ENCODE data around the gene ZBTB8OS.

ZBTB8OS gene

DNA sequence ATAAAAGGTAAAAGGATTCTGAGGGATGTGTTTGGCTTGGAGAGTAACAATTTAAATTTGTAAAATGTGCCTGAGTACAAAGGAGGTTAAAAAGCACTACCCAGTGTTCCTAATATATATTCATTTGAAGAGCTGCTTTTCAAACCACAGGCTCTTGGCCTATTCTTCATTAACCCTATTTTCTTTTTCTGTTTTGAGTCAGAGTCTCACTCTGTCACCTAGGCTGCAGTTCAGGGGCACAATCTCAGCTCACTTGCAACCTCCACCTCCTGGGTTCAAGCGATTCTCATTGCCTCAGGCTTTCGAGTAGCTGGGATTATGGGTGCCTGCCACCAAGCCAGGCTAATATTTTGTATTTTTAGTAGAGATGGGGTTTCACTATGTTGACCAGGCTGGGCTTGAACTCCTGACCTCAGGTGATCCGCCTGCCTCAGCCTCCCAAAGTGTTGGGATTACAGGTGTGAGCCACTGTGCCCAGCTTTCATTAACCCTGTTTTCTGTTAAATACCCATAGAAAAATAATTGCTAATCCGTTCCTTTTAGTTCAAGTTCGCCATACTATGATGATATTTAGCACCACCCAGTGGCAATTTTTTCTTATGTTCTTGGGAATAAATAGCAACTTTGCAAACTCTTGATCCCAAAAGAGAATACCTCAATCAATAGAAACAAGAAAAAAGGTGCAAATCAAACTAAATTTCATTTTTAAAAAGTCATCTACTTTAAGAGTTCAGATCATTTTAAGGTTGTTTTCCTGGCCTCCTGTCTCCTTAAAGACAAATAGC is 30.5 kb downstream of the ZBTB8OS start:
- no peak overlapping the region for H3K4me3 ChIP-seq (ENCODE audit: control insufficient read depth, low read depth, low read length)
- TF ChIP-seq, protein P1, sequence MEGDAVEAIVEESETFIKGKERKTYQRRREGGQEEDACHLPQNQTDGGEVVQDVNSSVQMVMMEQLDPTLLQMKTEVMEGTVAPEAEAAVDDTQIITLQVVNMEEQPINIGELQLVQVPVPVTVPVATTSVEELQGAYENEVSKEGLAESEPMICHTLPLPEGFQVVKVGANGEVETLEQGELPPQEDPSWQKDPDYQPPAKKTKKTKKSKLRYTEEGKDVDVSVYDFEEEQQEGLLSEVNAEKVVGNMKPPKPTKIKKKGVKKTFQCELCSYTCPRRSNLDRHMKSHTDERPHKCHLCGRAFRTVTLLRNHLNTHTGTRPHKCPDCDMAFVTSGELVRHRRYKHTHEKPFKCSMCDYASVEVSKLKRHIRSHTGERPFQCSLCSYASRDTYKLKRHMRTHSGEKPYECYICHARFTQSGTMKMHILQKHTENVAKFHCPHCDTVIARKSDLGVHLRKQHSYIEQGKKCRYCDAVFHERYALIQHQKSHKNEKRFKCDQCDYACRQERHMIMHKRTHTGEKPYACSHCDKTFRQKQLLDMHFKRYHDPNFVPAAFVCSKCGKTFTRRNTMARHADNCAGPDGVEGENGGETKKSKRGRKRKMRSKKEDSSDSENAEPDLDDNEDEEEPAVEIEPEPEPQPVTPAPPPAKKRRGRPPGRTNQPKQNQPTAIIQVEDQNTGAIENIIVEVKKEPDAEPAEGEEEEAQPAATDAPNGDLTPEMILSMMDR (conservative IDR thresholded peaks at IDR 0.05; ENCODE audit: control insufficient read depth, insufficient read depth, low read depth, low read length): peak; percentile 24
- DNase-seq (ENCODE audit: low read depth): peak; percentile 44

DNA sequence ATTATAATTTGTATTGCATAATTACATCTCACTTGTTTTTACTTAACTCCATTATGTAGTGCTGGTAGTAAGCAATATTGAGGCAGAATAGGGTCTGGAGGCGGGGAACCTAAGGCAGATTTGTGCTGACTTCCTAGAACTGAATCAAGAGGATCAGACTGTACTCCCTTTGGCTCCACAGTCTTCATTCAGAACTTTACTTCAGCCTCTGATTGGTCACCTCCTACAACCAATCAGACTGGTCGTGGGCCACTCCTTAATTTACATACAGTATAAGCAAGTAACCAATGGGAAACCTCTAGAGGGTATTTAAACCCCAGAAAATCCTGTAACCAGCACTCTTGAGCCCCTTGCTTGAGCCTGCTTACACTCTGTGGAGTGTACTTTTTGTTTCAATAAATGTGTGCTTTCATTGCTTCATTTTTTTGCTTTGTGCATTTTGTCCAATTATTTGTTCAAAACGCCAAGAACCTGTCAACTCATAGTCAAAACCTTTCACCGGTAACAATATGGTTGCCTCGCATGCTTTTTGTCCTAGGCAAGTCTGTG is 31.6 kb downstream of the ZBTB8OS start:
- DNase-seq (ENCODE audit: low read depth): peak; percentile 24
- TF ChIP-seq, protein P1 (conservative IDR thresholded peaks at IDR 0.05; ENCODE audit: control insufficient read depth, insufficient read depth, low read depth, low read length): no peak
- H3K4me3 ChIP-seq (ENCODE audit: control insufficient read depth, low read depth, low read length): no peak overlapping the region

DNA sequence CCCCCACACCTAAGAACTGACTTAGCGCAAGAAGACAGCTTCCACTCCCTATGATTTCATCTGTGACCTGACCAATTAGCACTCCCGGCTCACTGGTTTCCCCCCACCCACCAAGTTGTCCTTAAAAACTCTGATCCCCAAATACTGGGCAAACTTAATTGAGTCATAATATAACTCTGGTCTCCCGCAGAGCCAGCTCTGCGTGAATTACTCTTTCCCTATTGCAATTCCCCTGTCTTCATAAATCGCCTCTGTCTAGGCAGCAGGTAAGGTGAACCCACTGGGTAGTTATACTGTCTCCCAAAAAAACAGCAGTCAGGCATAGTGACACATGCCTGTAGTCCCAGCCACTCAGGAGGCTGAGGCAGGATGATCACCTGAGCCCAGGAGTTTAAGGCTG is 36.9 kb downstream of the ZBTB8OS start:
- H3K4me3 ChIP-seq (ENCODE audit: control insufficient read depth, low read depth, low read length): no peak overlapping the region
- no peak for DNase-seq (ENCODE audit: low read depth)
- TF ChIP-seq, protein P1 (conservative IDR thresholded peaks at IDR 0.05; ENCODE audit: control insufficient read depth, insufficient read depth, low read depth, low read length): no peak

DNA sequence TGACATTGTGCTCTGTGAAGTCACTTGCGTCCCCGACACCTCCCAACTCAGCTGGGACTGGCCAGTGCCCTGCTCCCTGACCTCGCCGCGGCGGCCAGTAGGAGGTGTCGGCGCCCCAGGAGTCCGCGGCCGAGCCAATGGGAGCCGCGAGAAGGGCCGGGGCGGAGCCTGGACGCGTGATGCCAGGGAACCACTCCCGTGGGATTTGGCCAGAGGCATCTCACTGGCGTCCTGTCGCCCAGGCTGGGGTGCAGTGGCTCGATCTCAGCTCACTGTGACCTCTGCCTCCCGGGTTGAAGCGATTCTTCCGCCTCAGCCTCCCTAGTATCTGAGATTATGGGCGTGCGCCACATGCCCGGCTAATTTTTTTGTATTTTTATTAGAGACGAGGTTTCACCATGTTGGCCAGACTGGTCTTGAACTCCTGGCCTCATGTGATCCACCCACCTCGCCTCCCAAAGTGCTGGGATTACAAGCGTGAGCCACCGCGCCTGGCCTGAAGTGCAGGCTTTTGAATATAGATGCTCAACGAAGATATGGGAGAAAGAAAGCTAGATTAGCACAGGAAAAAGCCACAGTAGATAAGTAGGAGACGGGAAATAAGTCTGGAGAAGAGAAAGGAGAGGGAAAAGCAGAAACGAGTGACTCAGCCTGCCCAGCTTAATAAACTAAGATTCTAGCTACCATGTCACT is 38.0 kb downstream of the ZBTB8OS start:
- H3K4me3 ChIP-seq (ENCODE audit: control insufficient read depth, low read depth, low read length): peak overlapping the region; percentile 63
- TF ChIP-seq, protein P1 (conservative IDR thresholded peaks at IDR 0.05; ENCODE audit: control insufficient read depth, insufficient read depth, low read depth, low read length): peak; percentile 25
- peak; percentile 72 for DNase-seq (ENCODE audit: low read depth)

- DNase-seq (ENCODE audit: low read depth): no peak
- TF ChIP-seq, protein P1 (conservative IDR thresholded peaks at IDR 0.05; ENCODE audit: control insufficient read depth, insufficient read depth, low read depth, low read length): no peak
- peak overlapping the region; percentile 63 for H3K4me3 ChIP-seq (ENCODE audit: control insufficient read depth, low read depth, low read length)
Measured at GRCh38 chr1:32611859-32612188, 38.5 kb downstream of the ZBTB8OS start.

- DNase-seq (ENCODE audit: low read depth): no peak
- TF ChIP-seq, protein P1 (conservative IDR thresholded peaks at IDR 0.05; ENCODE audit: control insufficient read depth, insufficient read depth, low read depth, low read length): no peak
Measured at GRCh38 chr1:32609180-32609579, 41.2 kb downstream of the ZBTB8OS start.

More at GRCh38 chr1:32609180-32609579, 41.2 kb downstream of the ZBTB8OS start:
- H3K4me3 ChIP-seq (ENCODE audit: control insufficient read depth, low read depth, low read length): no peak overlapping the region
